ENCODE results near the gene NHLRC4. TPM values are rescaled to one million over a fixed set of nuclear protein-coding genes. Genes with fewer than 3 reads are reported as not detected.

Gene NHLRC4
- total and polyA plus RNA-seq, 2 of the 8 experiments (the other 6 are each of a cell fraction or from before 2014, with no cell fraction given) = 0.60 to 0.76 TPM

DNA sequence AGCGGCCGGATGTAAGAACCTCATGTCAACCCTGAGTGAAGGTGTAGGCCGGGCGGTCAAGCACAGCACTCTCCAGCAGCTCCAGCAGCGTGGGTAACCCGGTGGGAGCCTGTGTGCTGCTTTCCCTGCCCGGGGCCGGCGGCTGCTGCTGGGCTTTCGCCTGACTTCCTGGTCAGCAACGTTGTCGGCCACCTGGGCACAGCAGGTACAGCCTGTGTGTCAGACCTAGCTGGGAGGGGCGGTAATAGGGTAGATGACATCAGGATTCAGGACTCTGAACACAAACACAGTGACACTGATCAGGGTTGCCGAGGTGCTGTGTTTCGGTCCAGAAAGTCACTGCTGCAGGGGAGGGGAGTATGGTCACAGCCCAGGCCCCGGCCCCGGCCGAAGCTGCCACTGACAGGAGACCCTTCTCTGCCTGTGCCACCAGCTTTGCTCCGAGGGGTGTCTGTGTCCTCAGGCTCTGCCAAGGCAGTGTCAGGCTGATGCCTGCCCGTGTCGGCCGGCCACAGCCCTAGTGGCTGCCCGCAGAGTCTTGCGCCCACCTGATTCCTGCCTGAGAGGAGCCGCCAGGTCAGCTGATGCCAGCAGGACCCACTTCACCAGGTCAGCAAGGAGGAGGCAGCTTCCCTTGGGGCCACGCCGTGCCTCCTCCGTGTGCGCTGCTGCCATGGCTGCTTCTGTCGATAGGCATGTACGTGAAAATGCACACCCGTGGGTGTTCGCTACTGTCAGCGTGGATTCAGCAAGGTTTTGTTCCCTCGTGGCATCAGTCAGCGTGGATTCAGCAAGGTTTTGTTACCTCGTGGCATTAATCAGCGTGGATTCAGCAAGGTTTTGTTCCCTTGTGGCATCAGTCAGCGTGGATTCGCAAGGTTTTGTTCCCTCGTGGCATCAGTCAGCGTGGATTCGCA, 32.3 kb downstream of the NHLRC4 start:
- no peak overlapping the region for H3K23ac ChIP-seq (ENCODE audit: insufficient read length)
- H3K79me2 ChIP-seq (ENCODE audit: control insufficient read depth in 1 of 2, insufficient read depth in 2 of 2, low read length in 2 of 2) = peaks cover 3 to 5% of the 10 kb centered on the region in 2 experiments; a peak in 2 of 4 replicates
- H3K4me3 ChIP-seq (ENCODE audit: extremely low read depth in 1 of 4, insufficient read depth in 2 of 4, low read depth in 3 of 4, low read length in 4 of 4) = no peak overlapping the region
- WGBS, 2 experiments (ENCODE audit: extremely low coverage in 1 of 2, insufficient coverage in 1 of 2, insufficient read length in 1 of 2, insufficient replicate concordance in 2 of 2, low coverage in 1 of 2, low lambda C conversion rate in 2 of 2, missing lambda C conversion rate in 1 of 2) = 95% methylated on average over 42 of the region's 43 CpGs; no CpG with 5 or more reads in 1 of the 2 experiments
- no peak overlapping the region for H3K9ac ChIP-seq (replicated peaks in 1 of 4; ENCODE audit: extremely low read depth in 1 of 4, low read depth in 3 of 4, low read length in 3 of 4)
- H3K4me1 ChIP-seq (replicated peaks in 1 of 4; ENCODE audit: control insufficient read depth in 3 of 4, insufficient read depth in 4 of 4, low read length in 3 of 4) = peaks cover 0 to 2% (median 0%) of the 10 kb centered on the region in 4 experiments; a peak in 1 of 7 replicates
- peaks cover 0 to 3% (median under 1%) of the 10 kb centered on the region in 4 experiments; a peak in 2 of 8 replicates for H3K36me3 ChIP-seq (ENCODE audit: control insufficient read depth in 2 of 4, insufficient read depth in 4 of 4, low read length in 3 of 4)
- H4K8ac ChIP-seq (ENCODE audit: extremely low read depth, insufficient read depth, low read length) = no peak overlapping the region; the same call in 1 of the 2 replicates
- H2BK20ac ChIP-seq (ENCODE audit: low read length) = no peak overlapping the region
- H2AFZ ChIP-seq (ENCODE audit: low read length) = no peak overlapping the region
- CTCF ChIA-PET (ENCODE audit: partially characterized antibody) = interaction anchor here (0.8 to 3.8 kb wide), 12 partner anchors 11 to 191 kb away, joined by 3 to 35 read pairs (median 4); partner anchors contain the start of gene METTL26
- no peak overlapping the region for H2BK15ac ChIP-seq (ENCODE audit: low read length)
- no peaks in the 10 kb centered on the region for H3K23me2 ChIP-seq (ENCODE audit: low read depth, low read length)
- no peak overlapping the region for H4K91ac ChIP-seq (replicated peaks; ENCODE audit: insufficient read length, low read length)
- no peak overlapping the region for H2BK12ac ChIP-seq (ENCODE audit: low read depth, low read length)
- no peak overlapping the region for H2BK120ac ChIP-seq (replicated peaks; ENCODE audit: low read depth, low read length)
- H3K79me1 ChIP-seq (ENCODE audit: low read depth, low read length) = peaks cover 10% of the 10 kb centered on the region; the same call in 1 of the 2 replicates
- H2AK5ac ChIP-seq (ENCODE audit: low read depth, low read length) = no peak overlapping the region
- 0 out of 2 replicates have a peak overlapping the region, but pooled peaks have one; percentile 5 for H2BK5ac ChIP-seq (ENCODE audit: low read depth, low read length)
- H3K9me3 ChIP-seq (ENCODE audit: insufficient read depth in 2 of 2, low read depth in 1 of 2, low read length in 1 of 2) = peaks cover 0 to 4% of the 10 kb centered on the region in 2 experiments; a peak in 1 of 4 replicates
- H4K20me1 ChIP-seq (replicated peaks in 1 of 2; ENCODE audit: control insufficient read depth in 1 of 2, insufficient read depth in 2 of 2, low read length in 2 of 2) = peaks cover 10 to 13% of the 10 kb centered on the region in 2 experiments
- H3K14ac ChIP-seq (ENCODE audit: insufficient read length) = no peak overlapping the region
- H3K27ac ChIP-seq (ENCODE audit: low read depth, low read length) = no peak overlapping the region
- POLR2A ChIA-PET (ENCODE audit: partially characterized antibody) = interaction anchor here (1.2 to 2.0 kb wide), 2 partner anchors 9 to 10 kb away, joined by 3 to 5 read pairs; partner anchors contain the start of gene RAB40C
- H3K4ac ChIP-seq (replicated peaks; ENCODE audit: insufficient read length, low read depth, low read length) = no peak overlapping the region
- H3K56ac ChIP-seq (replicated peaks; ENCODE audit: insufficient read length, low read depth, low read length) = no peak overlapping the region
- no peak overlapping the region for H3K4me2 ChIP-seq (ENCODE audit: insufficient read depth in 1 of 2, low read depth in 2 of 2, low read length in 2 of 2)
- DNase-seq (ENCODE audit: low read depth in 1 of 2, low spot score in 2 of 2) = no peak
- no peak overlapping the region for H4K5ac ChIP-seq (ENCODE audit: insufficient read length, low read depth, low read length)
- H3K27me3 ChIP-seq (replicated peaks in 1 of 4; ENCODE audit: control insufficient read depth in 3 of 4, extremely low read depth in 1 of 4, insufficient read depth in 3 of 4, low read length in 3 of 4) = peaks cover 0 to 3% (median under 1%) of the 10 kb centered on the region in 4 experiments; a peak in 3 of 7 replicates
- no peak for FAIRE-seq
- H3K18ac ChIP-seq (ENCODE audit: extremely low read depth, low read length) = no peak overlapping the region
- TF ChIP-seq SRF (IDR thresholded peaks at IDR 0.05; ENCODE audit: low read depth, low read length) (no peak), HDAC6 (IDR thresholded peaks at IDR 0.05; ENCODE audit: low read depth, low read length) (no peak), YY1 (IDR thresholded peaks at IDR 0.05; ENCODE audit: low read depth, low read length) (no peak), BRCA1 (IDR thresholded peaks at IDR 0.05; ENCODE audit: low read depth, low read length) (no peak), FOSL1 (IDR thresholded peaks at IDR 0.05; ENCODE audit: insufficient read depth, low read depth, low read length) (no peak), SP2 (IDR thresholded peaks at IDR 0.05; ENCODE audit: low read length) (no peak), EP300 (IDR thresholded peaks at IDR 0.05; ENCODE audit: borderline replicate concordance in 1 of 2, low read depth in 2 of 2, low read length in 2 of 2) (no peak), KDM4A (IDR thresholded peaks at IDR 0.05; ENCODE audit: low read depth, low read length, severe bottlenecking) (no peak), CEBPB (IDR thresholded peaks at IDR 0.05; ENCODE audit: low read depth, low read length) (no peak)
- TF ChIP-seq, protein P1, sequence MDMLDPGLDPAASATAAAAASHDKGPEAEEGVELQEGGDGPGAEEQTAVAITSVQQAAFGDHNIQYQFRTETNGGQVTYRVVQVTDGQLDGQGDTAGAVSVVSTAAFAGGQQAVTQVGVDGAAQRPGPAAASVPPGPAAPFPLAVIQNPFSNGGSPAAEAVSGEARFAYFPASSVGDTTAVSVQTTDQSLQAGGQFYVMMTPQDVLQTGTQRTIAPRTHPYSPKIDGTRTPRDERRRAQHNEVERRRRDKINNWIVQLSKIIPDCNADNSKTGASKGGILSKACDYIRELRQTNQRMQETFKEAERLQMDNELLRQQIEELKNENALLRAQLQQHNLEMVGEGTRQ (IDR thresholded peaks at IDR 0.05; ENCODE audit: low read length) = no peak

Measured in H1 (cell line).